Mammary epithelial cell (primary cell): Measurements from ENCODE around the gene HNRNPU.

Source experiments
- CTCF ChIP-seq, 2 donors: IDR thresholded peaks in 1 of 2; conservative IDR thresholded peaks in 1 of 2; 2 replicates each; pipeline ENCODE4 v1.5.1; 2011 to 2012; ENCODE audit warnings: inconsistent platforms in 2 of 2, low read length in 2 of 2, mild to moderate bottlenecking in 2 of 2, control low read depth in 1 of 2, low read depth in 1 of 2; ENCODE audit not compliant: insufficient read depth in 1 of 2; ENCODE audit errors: extremely low read depth in 1 of 2
- EZH2 ChIP-seq: IDR thresholded peaks from 2 replicates; pipeline ENCODE4 v1.6.1; 2012; ENCODE audit warnings: low read length, inconsistent platforms, borderline replicate concordance

DNA sequence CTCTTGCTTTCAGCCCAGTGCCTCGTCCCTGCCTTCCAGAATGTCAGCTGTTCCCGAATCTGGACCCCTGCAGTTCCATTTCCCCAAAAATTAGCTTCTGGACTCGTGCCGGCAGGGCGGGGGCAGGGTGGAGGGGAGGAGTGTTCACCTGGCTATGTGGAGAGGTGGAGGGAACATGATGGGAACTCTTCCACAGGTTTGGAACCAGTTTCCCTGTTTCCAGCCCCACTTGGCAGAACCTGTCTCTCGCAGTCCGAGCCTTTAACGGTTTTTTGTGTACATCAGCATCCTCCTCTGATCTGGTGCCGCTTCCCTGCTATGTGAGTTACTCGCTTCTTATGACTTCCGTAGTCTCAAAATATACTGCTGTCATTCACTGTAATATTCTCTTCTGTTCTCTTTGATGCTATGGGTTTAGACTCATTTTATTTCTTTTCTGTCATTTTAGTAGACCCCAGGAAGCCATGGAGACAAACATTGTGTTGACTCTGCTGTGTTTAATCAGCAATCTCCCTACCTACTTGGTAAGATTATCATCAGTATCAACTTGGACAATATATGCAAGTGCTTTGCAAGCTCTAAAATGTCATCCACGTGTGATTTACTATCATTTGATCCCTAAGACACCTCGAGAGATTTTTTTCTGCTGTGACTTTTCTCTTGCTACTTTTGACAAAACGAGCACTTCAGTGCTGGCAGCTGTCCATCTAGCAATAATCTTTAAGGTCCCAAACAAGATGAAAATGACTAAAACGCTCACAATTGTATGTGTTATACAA, 33.3 kb upstream of the HNRNPU start:
- no peak for TF ChIP-seq CTCF (conservative IDR thresholded peaks at IDR 0.05 in 1 of 2, IDR thresholded peaks at IDR 0.05 in 1 of 2; ENCODE audit: extremely low read depth in 1 of 2, insufficient read depth in 1 of 2, low read depth in 1 of 2, low read length in 2 of 2)
- no peak for TF ChIP-seq EZH2
